Progenitor cell of endocrine pancreas (in vitro differentiated cells): ENCODE measurements around the gene NDUFAF2. TPM values are rescaled to one million over a fixed set of nuclear protein-coding genes. Genes with fewer than 3 reads are reported as not detected.
A peak's percentile ranks its signal among the peaks of the same experiment; 100 is the strongest.

Experiments
- DNase-seq: peaks from one replicate; pipeline ENCODE4 v3.0.0; 2021; ENCODE audit warnings: low spot score; ENCODE audit not compliant: unreplicated experiment
- H3K27ac Mint-ChIP-seq: 2 replicates; pipeline ENCODE4 v1.8.0; 2021; ENCODE audit warnings: mild to moderate bottlenecking, moderate library complexity, mixed read lengths
- H3K27me3 Mint-ChIP-seq: 2 replicates; pipeline ENCODE4 v1.8.0; 2021; ENCODE audit warnings: mixed read lengths
- H3K36me3 Mint-ChIP-seq: 2 replicates; pipeline ENCODE4 v1.8.0; 2022; ENCODE audit warnings: mixed read lengths; ENCODE audit not compliant: insufficient read depth
- H3K4me1 Mint-ChIP-seq: 2 replicates; pipeline ENCODE4 v1.8.0; 2021; ENCODE audit warnings: low read depth, mixed read lengths
- H3K4me3 Mint-ChIP-seq: 2 replicates; pipeline ENCODE4 v1.8.0; 2021; ENCODE audit warnings: low read depth, mild to moderate bottlenecking, moderate library complexity, mixed read lengths
- H3K9me3 Mint-ChIP-seq: 2 replicates; pipeline ENCODE4 v1.8.0; 2021; ENCODE audit warnings: low read depth, mixed read lengths
- total RNA-seq: library from RNA; stranded (reverse); gene quantifications from 2 replicates; pipeline ENCODE4 v1.2.1, GENCODE V29; 2021
- TF ChIP-seq, protein P1 (sequence below): fragments of 200-600 bp; sonication (generic); IDR thresholded peaks from one replicate; pipeline ENCODE4 v1.5.0; 2021; ENCODE audit warnings: antibody characterized with exemption, mild to moderate bottlenecking; ENCODE audit not compliant: unreplicated experiment

Gene NDUFAF2
- total RNA-seq, 1 donor from 2014 or later, result 21.2 TPM

DNA sequence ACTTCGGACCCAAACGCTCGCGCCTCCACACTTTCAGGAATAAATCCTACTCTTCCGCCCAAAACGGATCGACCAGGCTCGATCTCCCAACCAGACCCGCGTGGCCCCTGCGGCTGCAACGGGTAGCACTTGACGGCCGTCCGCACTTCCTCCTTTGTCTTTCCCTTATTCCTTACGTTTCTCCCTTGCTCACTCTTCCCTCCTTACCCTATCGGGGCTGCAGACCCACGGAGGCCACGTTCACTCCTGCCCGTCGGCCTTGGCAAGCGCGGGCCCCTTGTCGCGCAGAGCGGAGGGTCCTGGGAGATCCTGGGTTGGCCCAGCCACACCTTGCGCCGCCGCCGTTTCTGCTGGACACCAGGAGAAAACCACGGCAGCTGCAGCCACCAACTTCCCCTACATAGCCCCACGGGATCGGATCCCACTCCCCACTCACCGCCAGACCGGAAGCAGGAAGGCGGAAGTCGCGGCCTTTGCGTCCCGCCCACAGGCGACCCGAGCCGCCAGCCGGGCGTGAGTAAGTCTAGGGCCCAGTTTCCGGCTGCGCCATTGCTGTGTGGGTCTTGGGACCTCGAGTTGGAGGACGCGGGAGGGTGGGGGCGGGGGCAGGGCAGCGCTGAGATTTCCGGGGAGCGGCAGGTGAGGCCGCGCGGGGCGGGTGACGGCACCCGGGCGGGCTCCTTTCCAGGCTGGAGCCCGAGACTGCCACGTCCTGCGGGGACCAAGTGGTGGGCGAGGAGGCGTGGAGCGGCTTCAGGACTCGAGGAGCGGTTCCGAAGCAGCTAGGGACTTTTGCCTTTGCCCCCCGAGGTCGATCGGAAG is 217.2 kb downstream of the NDUFAF2 start, which contains the start of gene SMIM15:
SMIM15 (minus strand) TSS at position 459 of the 822 bp plus-strand sequence. CDS start 2,297 bp downstream, outside the sequence.
- Mint-ChIP-seq H3K27me3 (no peaks in the 10 kb centered on the region), H3K4me3 (peak within 1 kb of the TSS; percentile 99), H3K27ac (peak within 1 kb of the TSS; percentile 97), H3K36me3 (peaks cover 17% of the 10 kb centered on the region), H3K9me3 (no peaks in the 10 kb centered on the region), H3K4me1 (peaks cover 34% of the 10 kb centered on the region)
- peak; percentile 77 for DNase-seq
- TF ChIP-seq, protein P1, sequence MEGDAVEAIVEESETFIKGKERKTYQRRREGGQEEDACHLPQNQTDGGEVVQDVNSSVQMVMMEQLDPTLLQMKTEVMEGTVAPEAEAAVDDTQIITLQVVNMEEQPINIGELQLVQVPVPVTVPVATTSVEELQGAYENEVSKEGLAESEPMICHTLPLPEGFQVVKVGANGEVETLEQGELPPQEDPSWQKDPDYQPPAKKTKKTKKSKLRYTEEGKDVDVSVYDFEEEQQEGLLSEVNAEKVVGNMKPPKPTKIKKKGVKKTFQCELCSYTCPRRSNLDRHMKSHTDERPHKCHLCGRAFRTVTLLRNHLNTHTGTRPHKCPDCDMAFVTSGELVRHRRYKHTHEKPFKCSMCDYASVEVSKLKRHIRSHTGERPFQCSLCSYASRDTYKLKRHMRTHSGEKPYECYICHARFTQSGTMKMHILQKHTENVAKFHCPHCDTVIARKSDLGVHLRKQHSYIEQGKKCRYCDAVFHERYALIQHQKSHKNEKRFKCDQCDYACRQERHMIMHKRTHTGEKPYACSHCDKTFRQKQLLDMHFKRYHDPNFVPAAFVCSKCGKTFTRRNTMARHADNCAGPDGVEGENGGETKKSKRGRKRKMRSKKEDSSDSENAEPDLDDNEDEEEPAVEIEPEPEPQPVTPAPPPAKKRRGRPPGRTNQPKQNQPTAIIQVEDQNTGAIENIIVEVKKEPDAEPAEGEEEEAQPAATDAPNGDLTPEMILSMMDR, result no peak

DNA sequence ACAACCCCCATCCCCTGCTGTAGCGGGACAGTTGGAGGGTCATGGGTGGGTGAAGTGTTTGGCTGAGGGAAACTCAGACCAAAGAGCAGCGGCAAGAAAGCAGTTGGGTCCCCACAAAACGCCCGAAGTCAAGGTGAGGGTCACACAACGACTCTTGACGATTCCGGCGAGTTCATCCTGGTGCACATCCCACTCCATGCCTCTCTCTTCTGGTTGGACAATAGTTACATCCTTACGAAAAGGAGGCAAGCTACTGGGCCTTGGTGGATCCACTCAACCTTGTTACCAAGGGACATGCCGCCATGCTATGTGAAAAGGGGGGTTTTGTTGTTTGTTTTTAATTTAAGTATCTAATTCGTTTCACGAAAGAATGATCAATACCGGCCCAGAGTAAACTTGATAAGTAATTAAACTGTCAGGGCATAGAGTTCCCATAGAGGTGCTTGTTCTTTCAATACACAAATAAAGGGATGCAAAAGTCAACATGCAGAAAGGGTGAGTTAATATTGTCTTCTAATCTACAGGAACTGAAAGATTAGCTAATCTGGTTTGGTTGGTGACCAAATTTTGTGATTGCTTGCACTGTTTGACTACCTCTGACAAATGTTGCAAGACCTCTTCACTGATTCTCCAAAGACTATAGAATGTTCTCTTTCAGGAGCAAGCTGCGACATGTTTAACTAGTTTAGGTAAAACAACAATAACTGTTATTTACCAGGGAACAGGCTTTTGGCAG is 218.0 kb downstream of the NDUFAF2 start:
- peak overlapping the region; percentile 99 for H3K4me3 Mint-ChIP-seq
- H3K27me3 Mint-ChIP-seq, result no peaks in the 10 kb centered on the region
- no peak for DNase-seq
- H3K9me3 Mint-ChIP-seq, result no peaks in the 10 kb centered on the region
- TF ChIP-seq, protein P1, result no peak
- H3K27ac Mint-ChIP-seq, result peak overlapping the region; percentile 97
- H3K36me3 Mint-ChIP-seq, result peaks cover 17% of the 10 kb centered on the region
- H3K4me1 Mint-ChIP-seq, result peaks cover 34% of the 10 kb centered on the region

DNA sequence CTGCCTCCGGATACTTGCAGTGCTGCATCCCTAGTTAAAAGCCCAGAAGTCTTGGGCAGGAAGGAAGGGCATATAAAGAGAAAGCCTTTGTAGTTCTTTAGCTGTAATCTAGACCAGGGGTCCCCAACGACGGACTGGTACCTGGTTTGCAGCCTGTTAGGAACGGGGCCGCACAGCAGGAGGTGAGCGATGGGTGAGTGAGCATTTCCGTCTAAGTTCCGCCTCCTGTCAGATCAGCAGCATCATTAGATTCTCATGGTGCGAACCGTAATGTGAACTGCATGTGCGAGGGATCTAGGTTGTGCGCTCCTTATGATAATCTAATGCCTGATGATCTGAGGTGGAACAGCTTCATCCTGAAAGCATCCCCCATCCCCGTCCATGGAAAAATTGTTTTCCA is 218.9 kb downstream of the NDUFAF2 start:
- H3K27ac Mint-ChIP-seq, result peak overlapping the region; percentile 97
- TF ChIP-seq, protein P1, result no peak

DNA sequence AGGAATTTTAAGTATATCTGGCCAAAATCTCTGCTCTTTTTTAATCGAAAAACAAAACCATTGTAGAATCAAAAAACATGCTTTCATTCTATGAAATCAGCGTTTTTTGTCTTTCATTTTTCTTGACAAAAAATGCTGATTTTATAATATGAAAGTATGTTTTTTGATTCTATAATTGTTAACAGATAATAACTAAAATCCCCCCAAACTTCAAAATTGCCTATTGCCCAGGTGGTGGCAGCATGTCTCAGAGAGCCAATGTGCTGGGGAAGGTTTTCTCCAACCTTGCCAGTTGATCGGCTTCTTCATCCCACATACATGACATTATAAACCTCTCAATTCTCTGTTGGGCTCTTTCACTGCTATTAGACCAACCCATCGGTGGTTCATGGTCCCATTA is 222.4 kb downstream of the NDUFAF2 start:
- Mint-ChIP-seq H3K36me3 (peaks cover 1% of the 10 kb centered on the region), H3K27ac (no peak overlapping the region), H3K4me3 (no peak overlapping the region), H3K27me3 (no peaks in the 10 kb centered on the region), H3K9me3 (no peaks in the 10 kb centered on the region), H3K4me1 (peaks cover 21% of the 10 kb centered on the region)
- DNase-seq, result no peak
- TF ChIP-seq, protein P1, result peak; percentile 30

More for the DNA sequence above, 218.9 kb downstream of the NDUFAF2 start:
- no peak for DNase-seq
- H3K4me1 Mint-ChIP-seq, result peaks cover 37% of the 10 kb centered on the region
- H3K4me3 Mint-ChIP-seq, result peak overlapping the region; percentile 99
- H3K27me3 Mint-ChIP-seq, result no peaks in the 10 kb centered on the region
- H3K36me3 Mint-ChIP-seq, result peaks cover 14% of the 10 kb centered on the region
- no peaks in the 10 kb centered on the region for H3K9me3 Mint-ChIP-seq

DNA sequence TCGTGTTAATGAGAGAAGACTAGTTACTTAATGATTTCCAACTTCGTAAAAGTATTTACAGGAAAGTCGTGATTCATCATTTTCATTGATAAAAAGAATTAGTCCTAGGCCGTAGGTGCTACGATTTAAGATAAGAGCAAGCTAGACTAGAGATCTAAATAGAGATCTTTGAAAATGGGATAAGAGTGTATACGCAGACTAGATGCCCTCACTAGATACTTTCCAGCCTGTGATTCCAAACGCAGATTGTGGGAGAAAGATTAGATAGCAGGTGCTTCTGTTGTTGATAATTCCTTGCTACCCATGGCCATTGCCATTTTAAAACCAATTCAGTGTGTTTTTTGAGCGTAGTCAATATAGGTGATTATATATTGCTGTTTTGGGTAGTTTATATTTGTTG is 223.9 kb downstream of the NDUFAF2 start:
- no peak overlapping the region for H3K27ac Mint-ChIP-seq
- no peak overlapping the region for H3K4me3 Mint-ChIP-seq
- no peaks in the 10 kb centered on the region for H3K9me3 Mint-ChIP-seq
- H3K27me3 Mint-ChIP-seq, result no peaks in the 10 kb centered on the region
- peaks cover 9% of the 10 kb centered on the region for H3K4me1 Mint-ChIP-seq
- no peak for DNase-seq
- TF ChIP-seq, protein P1, result no peak
- H3K36me3 Mint-ChIP-seq, result peaks cover 1% of the 10 kb centered on the region
